HG02759 (cell line): Measurements from ENCODE around the gene STAMBP.

ENCODE experiments used
- ATAC-seq: cut with Tn5 transposase; IDR thresholded peaks from one replicate; pipeline ENCODE4 v1.9.1; 2021; ENCODE audit warnings: mild to moderate bottlenecking, moderate library complexity; ENCODE audit not compliant: unreplicated experiment

The STAMBP gene

GRCh38 chr2:73922681-73923080, 93.9 kb downstream of the STAMBP start:
- no peak for ATAC-seq
